Measurements from ENCODE around the gene PRRX1.

Gene PRRX1

GRCh38 chr1:170660281-170660713 is 3.6 kb upstream of the PRRX1 start:
- TF ChIP-seq GATA1 (IDR thresholded peaks at IDR 0.05; ENCODE audit: low read depth, low read length) (no peak), POLR2A (IDR thresholded peaks at IDR 0.05; ENCODE audit: low read length) (no peak)
- DNase-seq = no peak

GRCh38 chr1:170660871-170661645 is 2.9 kb upstream of the PRRX1 start:
- DNase-seq = no peak
- no peak for TF ChIP-seq GATA1 (IDR thresholded peaks at IDR 0.05; ENCODE audit: low read depth, low read length)
- no peak for TF ChIP-seq POLR2A (IDR thresholded peaks at IDR 0.05; ENCODE audit: low read length)

GRCh38 chr1:170661646-170662411 is 2.1 kb upstream of the PRRX1 start:
- no peak for DNase-seq
- TF ChIP-seq POLR2A (IDR thresholded peaks at IDR 0.05; ENCODE audit: low read length) = no peak
- TF ChIP-seq GATA1 (IDR thresholded peaks at IDR 0.05; ENCODE audit: low read depth, low read length) = no peak

DNA sequence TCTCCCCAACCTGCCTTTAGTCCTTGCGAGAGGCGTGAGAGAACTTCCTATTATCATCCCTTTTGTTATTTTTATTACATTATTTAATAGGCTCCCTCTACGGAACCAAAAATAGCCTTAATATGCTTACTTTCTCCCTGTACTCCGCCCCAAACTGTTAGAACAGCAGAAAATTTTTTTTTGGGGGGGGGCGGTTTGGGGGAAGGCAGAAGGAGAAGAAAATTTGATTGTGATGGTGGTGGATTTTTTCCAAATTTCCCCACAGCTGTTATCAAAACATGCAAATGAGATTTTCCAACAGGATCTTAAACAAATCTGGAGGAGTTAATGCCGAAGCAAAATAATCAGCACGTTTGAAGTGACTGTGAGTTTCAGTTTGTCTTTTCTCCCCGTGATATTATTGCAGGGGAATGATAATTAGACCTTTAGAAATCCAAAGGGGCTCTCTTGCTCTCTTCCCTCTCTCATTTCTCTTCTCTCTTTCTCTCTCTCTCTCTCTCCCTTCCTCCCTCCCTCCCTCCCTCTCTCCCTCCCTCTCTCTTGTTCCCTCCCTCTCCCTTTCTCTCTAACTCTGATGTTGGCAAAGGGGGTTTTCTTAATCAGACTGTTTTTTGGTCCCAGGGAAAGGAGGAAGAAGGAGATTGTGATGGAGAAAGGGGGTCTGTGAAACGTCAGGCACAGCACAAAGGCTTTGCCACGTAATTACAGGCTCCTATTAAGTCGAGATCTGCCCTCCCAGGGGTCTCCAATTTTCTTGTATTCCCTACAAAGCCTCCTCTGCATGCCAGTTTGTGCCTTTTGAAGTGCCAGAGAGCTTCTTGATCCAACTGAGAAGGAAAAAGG is 1.1 kb upstream of the PRRX1 start:
- no peak for DNase-seq
- no peak for TF ChIP-seq GATA1 (IDR thresholded peaks at IDR 0.05; ENCODE audit: low read depth, low read length)
- TF ChIP-seq POLR2A (IDR thresholded peaks at IDR 0.05; ENCODE audit: low read length) = no peak

DNA sequence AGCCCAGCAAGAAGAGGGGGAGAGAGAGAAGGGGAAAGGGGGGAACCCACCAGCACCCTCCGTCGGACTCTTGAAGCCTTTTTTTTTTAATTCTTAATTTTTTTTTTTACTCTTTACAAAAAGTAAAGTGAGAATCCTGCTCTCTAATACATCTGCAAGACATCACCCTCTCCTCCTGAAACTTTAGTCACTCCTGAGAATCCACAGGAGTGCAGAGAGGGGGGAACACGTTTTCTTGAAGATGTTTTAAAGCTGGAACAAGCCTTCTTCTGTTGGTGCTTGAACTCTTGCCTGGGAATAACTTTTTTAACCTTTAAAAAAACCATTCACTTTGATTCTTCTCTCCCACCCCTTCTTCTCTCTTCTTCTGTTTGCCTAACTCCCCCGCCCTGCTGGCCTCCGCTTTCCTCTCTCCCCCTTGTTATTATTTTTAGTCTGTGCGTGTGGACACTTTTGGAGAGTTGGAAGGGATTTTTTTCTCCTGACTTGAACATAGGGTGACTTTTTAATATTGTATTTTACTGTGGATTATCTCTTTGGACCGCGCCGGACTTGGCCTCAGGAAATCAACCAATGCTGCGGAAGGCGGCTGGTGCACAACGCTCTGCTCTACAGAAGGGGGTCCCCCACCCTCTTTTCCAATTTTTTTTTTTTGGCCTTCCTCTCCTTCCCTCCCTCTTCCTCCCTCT is 383 bp upstream of the PRRX1 start:
- no peak for DNase-seq
- TF ChIP-seq POLR2A (IDR thresholded peaks at IDR 0.05; ENCODE audit: low read length) (no peak), GATA1 (IDR thresholded peaks at IDR 0.05; ENCODE audit: low read depth, low read length) (no peak)

DNA sequence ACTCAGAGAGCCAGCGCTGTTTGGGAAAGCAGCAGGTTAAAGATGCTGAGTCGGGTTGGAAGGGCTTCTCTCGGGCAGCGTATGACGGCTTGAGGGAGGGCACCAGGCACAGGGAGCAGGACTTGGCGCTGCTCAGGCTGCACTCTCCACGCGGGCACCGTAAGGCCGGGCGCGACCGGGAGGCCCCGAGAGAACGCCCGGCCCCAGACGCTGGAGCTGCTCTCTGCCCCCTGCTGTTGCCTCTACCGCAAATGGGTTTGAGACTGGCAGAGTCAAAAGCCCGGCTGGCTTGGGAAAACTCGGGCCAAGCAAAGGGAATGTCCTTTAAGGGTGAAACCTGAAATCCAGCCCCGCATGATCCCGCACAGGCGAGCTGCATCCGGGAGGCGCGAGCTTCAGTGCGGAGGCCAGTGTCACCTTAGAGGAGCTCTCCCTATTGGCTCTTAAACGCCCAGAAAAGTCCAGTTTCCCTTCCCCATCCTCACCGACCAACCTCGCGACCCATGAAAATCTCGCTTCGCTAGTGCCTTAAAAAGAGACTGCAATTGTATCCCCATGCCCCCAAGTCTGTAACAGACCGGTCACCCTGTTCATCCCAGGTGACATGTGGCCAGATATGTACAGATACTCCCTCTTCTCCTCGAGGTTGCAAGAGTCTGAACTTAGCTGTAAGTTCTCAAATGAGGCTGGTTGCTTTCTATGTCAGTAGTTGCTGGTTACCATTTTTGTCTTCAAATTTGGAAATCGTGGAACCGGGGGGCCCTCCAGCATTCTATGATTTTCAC is 1.1 kb downstream of the PRRX1 start:
- no peak for TF ChIP-seq GATA1 (IDR thresholded peaks at IDR 0.05; ENCODE audit: low read depth, low read length)
- TF ChIP-seq POLR2A (IDR thresholded peaks at IDR 0.05; ENCODE audit: low read length) = no peak
- DNase-seq = no peak

DNA sequence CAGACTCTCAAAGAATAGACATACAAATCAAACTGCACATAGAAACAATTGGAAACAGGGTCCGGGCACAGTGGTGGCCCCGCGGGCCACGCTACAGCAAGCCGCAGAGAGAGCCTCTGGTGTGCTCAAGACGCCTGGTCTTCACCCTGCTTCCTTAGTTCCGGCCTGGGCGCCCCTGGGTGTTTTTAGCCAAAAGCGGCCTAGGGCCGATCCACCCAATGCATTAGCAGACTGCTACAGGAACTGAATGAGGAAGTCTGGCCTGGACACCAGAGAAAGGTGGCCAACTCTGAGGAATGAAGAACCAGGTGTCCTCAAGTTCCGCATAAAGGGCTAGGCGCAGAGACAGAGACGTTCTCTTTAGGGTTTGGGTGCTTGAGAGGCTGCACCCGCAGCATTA is 1.7 kb downstream of the PRRX1 start:
- TF ChIP-seq GATA1 (IDR thresholded peaks at IDR 0.05; ENCODE audit: low read depth, low read length) (no peak), POLR2A (IDR thresholded peaks at IDR 0.05; ENCODE audit: low read length) (no peak)
- DNase-seq = no peak

- no peak for DNase-seq
- no peak for TF ChIP-seq POLR2A (IDR thresholded peaks at IDR 0.05; ENCODE audit: low read length)
- no peak for TF ChIP-seq GATA1 (IDR thresholded peaks at IDR 0.05; ENCODE audit: low read depth, low read length)
Measured at GRCh38 chr1:170666541-170667254, 2.8 kb downstream of the PRRX1 start.

- TF ChIP-seq GATA1 (IDR thresholded peaks at IDR 0.05; ENCODE audit: low read depth, low read length) (no peak), POLR2A (IDR thresholded peaks at IDR 0.05; ENCODE audit: low read length) (no peak)
- DNase-seq = no peak
Measured at GRCh38 chr1:170668209-170669106, 4.5 kb downstream of the PRRX1 start.

DNA sequence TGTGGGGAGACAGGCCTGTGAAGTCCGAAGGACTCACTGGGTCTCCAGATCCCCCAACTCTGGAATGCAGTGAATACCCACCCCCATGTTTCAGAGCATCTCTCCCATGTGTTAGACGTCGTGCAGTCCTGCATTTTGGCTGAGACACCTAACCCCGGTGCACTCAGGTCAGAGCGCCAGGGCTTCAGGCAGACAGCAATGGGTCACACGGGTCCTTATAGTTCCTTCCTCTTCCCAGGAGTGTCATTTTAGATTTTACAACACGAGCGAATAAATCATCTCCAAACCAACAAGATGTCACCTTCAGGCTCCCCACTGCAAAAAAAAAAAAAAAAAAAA is 5.1 kb downstream of the PRRX1 start:
- DNase-seq = no peak
- no peak for TF ChIP-seq POLR2A (IDR thresholded peaks at IDR 0.05; ENCODE audit: low read length)
- no peak for TF ChIP-seq GATA1 (IDR thresholded peaks at IDR 0.05; ENCODE audit: low read depth, low read length)

Data from erythroblast (primary cell).